NCI-H1105 treated with DMSO at 0.1 percent for 48 hours (cell line): Measurements from ENCODE around the gene L3MBTL4.
A peak's percentile ranks its signal among the peaks of the same experiment; 100 is the strongest.
"Not testable (repeated sequence)": the region's sequence is repeated elsewhere in the genome, so short reads cannot be mapped to it uniquely, and the experiment has no call there.

Source experiments
- DNase-seq: peaks from one replicate; lab custom pipeline; 2025; lab: John Stamatoyannopoulos, UW

Gene L3MBTL4

DNA sequence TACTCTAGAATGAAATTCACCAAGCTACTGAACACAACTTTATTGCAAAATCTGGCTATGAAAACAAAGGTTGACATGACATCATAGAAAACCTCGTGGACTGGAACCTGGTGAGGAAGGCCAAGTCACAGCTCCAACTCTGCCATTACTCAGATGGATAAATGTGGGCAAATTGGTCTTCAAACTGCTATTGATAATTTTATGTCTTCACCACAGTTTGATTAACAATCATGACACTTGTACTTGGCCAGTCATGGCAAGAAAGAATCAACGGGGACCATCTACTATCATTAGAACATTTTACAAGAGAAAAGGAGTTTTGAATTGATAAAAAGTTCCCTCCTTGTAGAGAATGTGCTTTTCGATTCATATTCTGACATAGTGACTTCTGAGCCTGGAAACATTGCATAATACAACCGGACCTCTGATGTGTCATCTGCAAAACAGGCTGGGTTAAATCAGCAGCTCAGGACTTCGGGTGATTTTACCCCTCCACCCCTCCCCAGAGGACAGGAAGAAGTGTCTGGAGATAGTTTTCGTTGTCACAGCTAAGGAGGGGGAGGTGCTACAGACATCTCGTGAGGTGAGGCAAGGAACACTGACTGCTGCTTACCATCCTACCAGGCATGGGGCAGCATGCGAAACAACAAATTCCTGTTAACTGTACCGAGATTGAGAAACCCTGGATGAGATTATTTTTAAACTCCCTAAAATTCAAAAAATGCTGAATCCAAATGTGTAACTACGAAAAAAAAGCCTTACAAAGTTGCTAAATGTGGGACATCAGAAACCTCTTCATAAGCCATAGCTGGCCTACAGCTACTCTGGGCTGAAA lies 8.4 kb downstream of the L3MBTL4 start:
- DNase-seq, result no peak

DNA sequence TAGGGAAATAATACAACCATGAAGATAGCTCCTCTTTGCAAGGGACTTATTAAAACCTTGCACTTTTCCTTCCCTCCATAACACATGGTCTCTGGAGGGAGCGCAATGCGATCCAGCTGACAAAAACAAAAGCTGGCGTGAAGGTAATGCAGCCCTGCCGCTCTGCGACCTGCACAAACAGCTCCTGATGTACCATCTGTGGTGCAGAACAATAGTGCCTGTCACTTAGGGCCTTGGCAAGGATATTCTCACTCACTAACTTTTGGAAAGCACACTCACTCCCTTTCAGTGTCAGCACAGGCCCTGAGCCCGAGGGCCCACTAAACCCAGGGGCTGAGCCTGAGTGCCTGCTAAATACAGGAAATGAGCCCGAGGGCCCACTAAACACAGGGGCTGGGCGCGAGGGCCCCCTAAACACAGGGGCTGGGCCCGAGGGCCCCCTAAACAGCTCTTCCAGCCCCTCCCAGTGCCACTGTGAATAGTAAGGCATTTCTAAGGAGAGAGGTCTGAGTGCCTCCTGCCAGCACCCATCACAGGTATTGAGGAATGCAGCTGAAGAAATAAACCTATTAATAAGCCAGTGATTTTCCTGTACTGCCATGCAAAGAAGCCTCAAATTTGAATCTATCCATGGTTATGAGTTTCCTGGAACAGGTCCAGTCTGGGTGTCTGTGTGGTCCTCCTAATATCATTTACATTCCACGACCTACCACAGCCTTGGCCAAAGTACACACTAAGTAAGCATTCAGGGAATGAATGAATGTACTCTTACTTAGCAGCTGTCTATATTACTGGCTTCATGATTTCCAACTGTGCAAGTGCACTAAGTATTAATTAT lies 9.3 kb downstream of the L3MBTL4 start:
- no peak for DNase-seq

DNA sequence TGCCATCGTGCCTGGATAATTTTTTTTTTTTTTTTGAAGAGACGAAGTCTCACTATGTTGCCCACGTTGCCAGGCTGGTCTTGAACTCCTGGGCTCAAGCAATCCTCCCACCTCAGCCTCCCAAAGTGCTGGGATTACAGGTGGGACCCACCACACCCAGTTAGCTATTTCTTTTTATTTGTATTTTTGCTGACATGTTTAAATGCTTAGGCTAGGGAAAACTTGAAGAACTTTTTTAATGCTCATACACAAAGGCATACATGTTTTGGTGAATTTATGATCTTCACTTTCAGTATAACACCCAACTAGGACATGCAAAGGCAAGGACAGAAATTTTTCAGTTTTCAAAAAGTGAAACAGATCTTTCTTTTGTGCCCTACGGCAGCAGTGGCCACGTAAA lies 9.9 kb downstream of the L3MBTL4 start:
- no peak for DNase-seq

DNA sequence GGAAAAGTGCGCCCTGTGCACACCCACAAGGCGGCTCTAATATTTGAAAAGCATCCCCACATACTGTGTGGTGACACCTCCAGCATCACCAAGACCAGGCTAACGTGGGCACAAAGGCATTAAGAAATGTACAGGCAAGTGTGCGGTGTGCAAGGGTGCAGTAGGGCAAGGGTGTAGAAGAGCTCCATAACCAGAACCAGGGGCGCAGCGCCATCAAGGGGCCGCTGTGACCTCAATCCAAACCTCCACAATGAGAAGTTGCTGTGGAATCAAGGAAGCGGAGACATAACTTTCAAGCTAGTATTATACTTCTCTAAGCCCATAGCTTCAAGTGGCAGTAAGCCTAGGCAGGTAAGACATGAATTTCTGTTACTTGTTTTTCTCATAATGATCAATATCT lies 13.0 kb downstream of the L3MBTL4 start:
- DNase-seq, result no peak

DNA sequence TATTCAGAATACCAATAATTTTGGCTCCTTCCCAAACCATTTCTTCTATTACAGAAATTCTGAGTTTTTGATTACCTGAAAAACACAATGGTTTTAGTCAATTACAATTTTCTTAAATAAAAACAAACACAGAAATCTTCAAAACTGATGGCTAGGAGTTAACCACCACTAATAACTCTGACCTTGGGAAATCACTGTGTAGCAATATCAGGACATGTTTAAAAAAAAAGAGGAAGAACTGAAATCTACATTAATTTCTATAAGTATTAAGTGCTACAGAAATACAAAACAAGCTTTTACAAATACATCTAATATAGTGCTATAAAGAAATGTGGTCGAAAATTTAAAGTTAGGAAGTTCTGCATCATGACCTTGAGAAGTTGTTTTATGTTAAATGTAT lies 14.9 kb downstream of the L3MBTL4 start:
- no peak for DNase-seq

DNA sequence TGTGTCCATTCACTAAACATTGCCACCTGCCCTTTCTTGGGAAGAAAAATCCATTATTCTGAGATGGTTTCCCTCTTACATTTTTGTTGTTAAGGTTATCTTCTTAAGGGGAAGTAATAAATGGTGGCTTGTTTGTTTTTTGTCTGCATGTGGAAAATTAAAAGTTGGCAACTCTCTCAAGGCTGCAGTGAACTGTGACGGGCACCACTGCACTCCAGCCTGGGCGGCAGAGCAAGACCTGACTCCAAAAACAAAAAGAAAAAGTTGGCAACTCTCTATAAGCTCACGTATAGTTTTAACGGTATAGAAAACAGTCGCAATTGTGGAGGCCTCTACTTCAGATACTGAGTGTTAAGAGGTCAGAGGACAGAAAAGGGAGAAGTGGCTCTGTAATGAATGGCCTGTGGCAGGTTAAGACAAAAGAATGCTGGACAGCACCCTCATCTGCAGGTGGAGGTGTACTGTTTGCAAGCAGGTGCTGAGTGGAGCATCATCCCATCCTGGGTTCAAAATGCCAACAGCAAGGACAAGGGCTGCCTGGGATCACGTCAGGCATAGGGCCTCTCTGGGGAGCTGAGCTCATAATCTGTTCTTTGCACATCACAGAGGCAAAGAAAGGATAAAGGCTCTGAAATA lies 16.7 kb downstream of the L3MBTL4 start:
- peak; percentile 69 for DNase-seq

DNA sequence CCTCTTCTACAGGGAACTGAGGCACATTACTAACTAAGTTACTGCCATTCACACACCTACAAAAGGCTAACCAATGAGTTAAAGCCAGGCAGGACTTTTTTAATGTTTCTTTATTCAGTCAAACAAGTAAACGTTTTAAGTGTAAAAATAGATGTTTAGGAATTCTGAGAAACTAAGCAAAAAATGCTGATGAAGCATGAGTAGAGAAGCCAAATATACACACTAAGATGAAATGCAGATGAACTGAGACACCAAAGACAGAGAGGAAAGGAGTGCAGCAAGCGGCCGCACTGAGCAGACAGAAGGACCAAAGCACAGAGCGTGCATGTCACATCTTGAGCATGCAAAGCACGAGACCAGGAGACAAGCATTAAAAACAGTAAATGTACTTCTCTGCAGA lies 17.9 kb downstream of the L3MBTL4 start:
- no peak for DNase-seq

DNA sequence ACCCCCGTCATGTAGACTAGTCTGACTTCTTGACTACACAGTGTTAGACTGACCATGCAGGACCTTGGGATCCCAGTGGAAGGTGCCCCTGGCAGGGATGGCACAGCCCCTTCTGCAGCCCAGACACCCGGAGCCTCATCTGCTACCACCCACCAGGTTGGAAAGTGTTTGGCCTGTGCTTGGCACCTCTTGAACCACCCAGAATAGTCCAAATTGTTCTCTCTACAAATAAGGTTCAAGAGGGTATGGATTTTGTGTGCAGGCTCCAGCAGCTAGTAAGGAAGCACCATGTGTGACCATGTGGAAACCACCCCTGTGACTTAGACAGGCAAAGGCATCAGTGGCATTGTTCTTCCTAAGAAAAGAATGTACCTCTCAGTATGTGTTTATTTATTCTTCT lies 18.4 kb downstream of the L3MBTL4 start:
- no peak for DNase-seq

DNA sequence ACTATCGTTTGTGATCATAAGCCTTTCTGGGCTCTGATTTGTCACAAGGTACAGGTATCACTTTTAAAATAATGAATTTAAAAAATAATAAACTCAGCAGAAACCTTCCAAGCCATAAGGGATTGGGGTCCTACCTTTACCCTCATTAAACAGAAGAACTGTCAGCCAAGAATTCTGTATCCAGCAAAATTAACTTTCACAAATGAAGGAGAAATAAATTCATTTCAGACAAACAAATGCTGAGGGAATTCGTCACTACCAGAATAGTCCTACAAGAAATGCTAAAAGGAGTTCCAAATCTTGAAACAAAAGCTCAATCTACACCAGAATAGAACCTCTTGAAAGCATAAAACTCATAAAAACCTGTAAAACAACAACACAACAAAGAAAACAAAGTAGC lies 25.7 kb downstream of the L3MBTL4 start:
- DNase-seq, result no peak

DNA sequence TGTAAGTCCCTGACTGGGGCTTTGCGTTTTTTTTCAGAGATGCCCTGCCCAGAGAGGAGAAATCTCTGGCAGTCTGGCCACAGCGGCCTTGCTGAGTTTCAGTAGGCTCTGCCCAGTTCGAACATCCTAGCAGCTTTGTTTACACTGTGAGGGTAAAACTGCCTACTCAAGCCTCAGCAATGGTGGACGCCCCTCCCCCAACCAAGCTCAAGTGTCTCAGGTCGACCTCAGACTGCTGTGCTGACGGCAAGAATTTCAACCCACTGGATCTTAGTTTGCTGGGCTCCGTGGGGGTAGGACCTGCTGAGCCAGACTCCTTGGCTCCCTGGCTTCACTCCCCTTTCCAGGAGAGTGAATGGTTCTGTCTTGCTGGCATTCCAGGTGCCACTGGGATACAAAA lies 31.7 kb downstream of the L3MBTL4 start:
- DNase-seq, result no peak

DNA sequence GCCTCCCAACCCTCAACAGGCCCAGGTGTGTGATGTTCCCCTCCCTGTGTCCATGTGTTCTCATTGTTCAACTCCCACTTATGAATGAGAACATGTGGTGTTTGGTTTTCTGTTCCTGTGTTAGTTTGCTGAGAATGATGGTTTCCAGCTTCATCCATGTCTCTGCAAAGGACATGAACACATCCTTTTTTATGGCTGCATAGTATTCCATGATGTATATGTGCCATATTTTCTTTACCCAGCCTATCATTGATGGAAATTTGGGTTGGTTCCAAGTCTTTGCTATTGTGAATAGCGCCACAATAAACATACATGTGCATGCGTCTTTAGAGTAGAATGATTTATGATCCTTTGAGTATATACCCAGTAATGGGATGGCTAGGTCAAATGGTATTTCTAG lies 37.2 kb downstream of the L3MBTL4 start:
- DNase-seq, result not testable (repeated sequence)

DNA sequence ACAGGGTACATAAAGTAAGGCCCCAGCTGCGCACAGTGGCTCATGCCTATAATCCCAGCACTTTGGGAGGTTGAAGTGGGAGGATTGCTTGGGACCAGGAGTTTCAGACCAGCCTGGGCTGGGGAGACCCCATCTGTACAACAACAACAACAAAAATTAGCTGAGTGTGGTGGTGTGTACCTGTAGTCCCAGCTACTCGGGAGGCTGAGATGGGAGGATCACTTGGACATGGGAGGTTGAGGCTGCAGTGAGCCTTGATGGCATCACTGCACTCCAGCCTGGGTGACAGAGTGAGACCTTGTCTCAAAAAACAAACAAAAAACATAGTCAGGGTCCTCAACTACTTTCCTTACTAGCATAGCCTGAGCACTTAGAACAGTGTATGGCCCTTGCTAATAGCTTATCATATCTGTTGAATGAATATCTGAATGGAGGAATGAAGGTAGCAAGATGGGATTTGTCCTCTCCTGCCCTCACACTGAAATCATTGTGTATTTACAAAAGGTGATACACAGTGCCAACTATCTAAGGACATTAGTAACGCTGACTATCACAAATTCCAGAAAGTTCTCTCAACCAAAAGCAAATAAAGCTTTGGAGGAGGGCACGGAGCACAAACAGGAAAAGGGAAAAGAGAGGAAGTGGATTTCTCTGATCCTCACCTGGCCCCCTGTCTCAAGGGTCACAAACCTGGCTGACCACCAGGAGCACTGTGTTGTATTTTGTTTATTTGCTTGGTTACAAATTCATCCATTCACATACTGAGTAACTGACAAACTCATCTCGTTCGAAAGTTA lies 38.1 kb downstream of the L3MBTL4 start:
- no peak for DNase-seq

DNA sequence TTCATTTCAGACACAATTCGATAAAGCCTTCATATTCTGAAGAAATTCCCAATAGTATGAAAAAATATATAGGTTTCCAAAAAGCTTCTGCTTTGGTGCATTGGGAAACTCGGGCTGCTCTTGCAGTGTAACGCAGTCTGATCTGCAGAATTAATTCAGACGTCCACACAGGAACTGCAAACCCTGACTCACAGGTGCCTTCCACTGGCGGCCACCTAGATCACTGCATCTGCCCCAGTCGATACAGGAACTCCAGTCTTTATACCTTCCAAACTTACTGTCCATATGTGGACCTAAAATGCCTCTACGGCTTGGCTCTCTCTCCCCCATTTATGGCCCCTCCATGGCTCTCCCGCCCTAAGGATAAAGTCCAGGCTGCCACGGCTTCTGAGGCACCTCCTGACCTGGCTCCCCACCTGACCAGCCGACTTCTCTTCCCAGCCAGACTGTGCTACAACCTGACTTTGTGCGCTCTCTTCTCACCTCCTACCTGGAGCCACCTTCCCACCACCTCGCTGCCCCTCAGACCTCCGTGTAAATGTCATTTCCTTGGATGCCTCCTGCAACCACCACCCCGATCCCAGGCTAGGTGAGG lies 39.7 kb downstream of the L3MBTL4 start:
- no peak for DNase-seq

DNA sequence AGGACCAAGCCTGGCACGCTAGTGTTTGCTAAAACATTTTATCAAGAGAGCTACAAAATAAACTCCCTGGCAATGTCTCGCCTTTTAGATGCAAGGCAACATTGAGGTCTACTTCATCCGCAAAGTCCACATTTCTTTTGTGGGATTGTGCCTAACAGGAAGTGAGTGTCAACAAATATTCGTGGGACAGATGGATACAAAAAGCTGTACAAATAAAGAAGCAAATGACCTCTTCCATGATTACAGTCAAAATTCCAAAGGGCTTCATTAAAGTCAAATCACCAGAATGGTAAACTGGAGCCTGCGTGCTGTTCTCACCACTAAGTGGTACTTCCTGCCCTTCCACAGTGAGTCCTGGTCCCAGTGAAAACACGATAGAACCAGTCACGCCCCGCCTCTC lies 40.4 kb downstream of the L3MBTL4 start:
- no peak for DNase-seq

DNA sequence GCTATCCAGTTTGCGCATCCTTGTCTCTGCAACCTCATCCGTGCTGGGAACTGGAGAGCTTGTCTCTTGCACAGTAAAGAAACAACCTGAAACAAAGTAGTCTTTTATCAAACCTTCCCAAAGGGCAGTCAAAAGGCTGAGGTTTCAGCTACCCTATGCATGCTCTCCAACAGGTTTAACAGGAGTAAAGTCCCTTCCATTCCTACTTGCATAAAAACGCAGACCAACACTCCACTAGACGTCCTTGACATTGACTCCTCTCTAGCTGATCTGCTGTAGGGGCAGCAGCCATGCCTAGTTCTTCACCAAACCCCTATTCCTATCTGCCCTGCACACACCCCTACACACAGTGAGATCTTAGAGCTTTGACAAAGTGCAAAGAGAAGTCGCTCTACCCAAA lies 41.5 kb downstream of the L3MBTL4 start:
- no peak for DNase-seq

DNA sequence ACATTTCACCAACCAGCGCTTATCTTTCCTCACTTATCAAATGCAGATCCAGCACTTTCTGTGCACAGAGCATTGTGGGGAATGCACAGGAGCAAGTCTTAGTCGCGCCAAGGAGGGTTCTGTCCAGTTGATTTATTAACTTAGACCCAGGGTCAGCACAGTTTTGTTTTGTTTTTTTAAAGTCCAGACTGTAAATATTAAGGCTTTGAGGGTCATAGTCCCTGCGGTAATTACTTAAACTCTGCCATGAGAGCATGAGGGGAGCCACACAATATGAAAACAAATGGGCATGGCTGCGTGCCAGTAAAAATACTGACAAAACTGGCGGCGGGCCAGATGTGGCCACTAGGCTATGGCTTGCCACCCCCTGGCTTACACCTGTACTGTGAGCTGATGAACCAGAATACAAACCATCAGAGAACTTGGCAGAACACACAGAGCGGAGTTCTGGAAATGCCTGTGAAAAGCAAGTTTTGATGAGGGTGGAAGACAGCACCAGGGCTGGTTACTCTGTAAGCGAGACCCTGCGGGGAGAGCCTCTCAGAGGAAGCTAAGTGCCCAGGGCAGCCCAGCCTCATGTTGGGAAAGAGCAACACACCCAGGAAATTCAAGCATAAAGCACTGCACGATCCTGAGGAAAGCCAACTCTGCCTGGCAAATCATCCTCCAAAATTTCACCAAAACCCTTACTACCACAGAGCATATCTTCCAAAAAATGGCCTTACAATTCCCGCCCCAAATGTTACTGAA lies 43.6 kb downstream of the L3MBTL4 start:
- peak; percentile 87 for DNase-seq

DNA sequence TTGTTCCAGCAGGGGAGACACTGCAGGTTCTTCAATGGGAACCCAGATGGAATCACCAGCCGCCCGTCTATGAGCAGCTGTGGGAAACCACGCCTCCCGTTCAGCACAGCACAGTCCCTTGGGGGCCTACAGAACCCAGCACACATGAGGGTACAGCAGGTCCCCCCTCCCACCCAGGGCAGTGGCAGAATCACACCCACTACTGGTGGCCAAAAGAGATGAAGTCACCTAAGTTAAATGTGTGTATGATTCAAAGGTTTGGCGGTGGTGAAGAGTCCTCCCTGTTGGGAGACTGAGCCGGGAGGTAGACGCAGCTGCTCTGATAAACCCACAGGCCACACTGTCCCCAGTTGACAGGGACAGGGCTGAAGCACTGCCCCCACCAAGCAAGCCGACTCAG lies 44.3 kb downstream of the L3MBTL4 start:
- DNase-seq, result peak; percentile 40

DNA sequence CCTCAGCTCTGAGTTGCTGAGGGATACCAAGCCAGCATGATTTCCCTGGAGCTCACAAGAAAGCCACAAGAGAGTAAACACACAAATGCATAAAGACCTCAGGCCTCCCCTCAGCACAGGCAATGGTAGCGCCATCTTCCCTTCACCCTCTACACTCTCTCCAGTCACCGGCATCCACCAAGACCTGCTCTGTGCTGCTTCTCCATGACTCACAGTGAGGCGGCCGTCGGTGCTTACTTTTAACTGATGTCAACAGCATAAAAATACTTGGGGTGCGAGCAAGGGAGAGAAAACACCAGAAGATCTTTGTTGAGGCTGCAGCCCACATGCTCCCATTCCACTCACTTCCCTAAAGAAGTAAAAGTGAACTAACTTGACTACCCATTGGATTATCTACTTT lies 46.7 kb downstream of the L3MBTL4 start:
- no peak for DNase-seq

DNA sequence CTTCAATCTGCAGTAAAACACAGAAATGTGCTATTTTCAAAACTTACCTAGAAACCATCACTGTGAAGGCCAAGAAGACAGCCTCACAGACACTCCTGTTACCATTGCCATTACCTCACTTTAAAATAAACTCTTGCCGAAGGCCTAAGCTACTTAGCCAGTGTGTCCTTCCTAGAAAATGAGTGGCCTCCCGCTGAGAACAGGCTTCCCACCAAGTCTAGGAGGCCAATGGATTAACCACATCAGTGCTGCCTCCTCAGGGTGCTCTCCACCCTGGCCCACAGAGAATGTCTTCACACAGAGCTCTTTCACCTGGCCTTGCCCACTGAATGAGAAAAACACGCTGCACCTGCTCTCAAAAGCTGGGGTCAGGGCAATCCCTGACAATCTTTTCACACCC lies 47.5 kb downstream of the L3MBTL4 start:
- DNase-seq, result no peak

DNA sequence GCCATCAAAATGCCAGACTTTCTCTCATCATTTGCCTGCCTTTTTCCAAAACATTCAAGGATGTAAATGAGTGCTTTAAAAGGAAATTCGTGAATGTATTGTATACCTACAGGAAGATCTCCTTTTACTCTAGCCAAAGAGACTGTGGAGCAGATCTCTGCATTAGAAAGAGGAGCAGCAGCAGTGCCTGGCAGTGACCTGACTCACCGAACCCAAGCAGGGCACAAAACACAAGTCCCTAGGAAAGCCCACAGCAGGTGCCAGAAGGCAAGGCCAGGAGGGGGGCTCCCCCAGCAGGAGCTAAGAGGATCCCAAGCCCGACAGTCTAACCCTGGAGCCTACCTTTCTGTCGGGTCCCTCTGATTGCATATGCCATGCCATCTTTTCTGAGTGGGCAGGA lies 47.9 kb downstream of the L3MBTL4 start:
- DNase-seq, result no peak

DNA sequence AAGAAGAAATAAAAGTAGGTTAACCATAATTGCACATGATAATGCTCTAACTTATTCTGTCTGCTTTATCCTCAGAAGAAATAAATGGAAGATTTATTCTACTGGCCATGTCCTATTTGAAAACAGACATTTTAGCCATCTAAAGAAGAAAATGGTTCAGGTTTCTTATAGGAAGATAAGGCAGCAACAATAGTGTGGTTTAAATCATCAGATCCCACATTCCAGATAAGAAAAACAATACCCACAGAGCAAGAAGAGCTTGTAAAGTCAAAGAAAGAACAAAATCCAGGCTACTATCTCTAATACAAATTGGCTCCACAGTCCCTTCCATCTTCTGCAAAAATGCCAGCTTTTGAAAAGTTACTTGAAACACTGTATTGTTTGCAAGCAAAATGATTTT lies 49.3 kb downstream of the L3MBTL4 start:
- no peak for DNase-seq
